ENCODE measurements around the gene DPF1. TPM values are rescaled to one million over a fixed set of nuclear protein-coding genes. Genes with fewer than 3 reads are reported as not detected.

The DPF1 gene
- total and polyA plus RNA-seq, 10 of the 15 experiments (the other 5 are each of a cell fraction or from before 2014, with no cell fraction given), result 0.11 to 4.3 (median 2.4) TPM

Small RNAs within 50 kb of the gene (small RNA-seq; reads per million reads assigned to genes)
- gene RN7SL663P, result not detected

Other genes starting within 250 kb of the DPF1 start
Only the 7 nearest of the 12 such genes appear.
- not detected in 2 replicates for gene PPP1R14A, start 32.2 kb upstream of the DPF1 start, total RNA-seq (2014; rRNA removed)
- gene PPP1R14A, start 32.2 kb upstream of the DPF1 start, total RNA-seq (2014; rRNA removed; fragmentation: Illumina TruSeq; extraction: Trizol), result not detected in 2 replicates
- not detected in 2 replicates for gene PPP1R14A, start 32.2 kb upstream of the DPF1 start, total RNA-seq (2021)
- not detected in 2 replicates for gene PPP1R14A, start 32.2 kb upstream of the DPF1 start, polyA plus RNA-seq (2011; rRNA removed)
- not detected in 2 replicates for gene PPP1R14A, start 32.2 kb upstream of the DPF1 start, polyA plus RNA-seq (2014; fragmentation: Illumina TruSeq; extraction: Trizol)
- gene PPP1R14A, start 32.2 kb upstream of the DPF1 start, polyA plus RNA-seq (2014; fragmentation: Nextera tagmentation; extraction: Ambion mirVana), result not detected
- gene PPP1R14A, start 32.2 kb upstream of the DPF1 start, polyA plus RNA-seq (2014; rRNA removed), result not detected in 2 replicates
- not detected for gene PPP1R14A, start 32.2 kb upstream of the DPF1 start, polyA plus RNA-seq (2016; fragmentation: Nextera tagmentation; extraction: Ambion mirVana)
- 17.8 and 27.0 TPM in 2 replicates for gene SPINT2, start 40.4 kb upstream of the DPF1 start, total RNA-seq (2014; rRNA removed)
- gene SPINT2, start 40.4 kb upstream of the DPF1 start, total RNA-seq (2014; rRNA removed; fragmentation: Illumina TruSeq; extraction: Trizol), result 17.3 and 17.5 TPM in 2 replicates
- gene SPINT2, start 40.4 kb upstream of the DPF1 start, total RNA-seq (2021), result 18.8 and 25.8 TPM in 2 replicates
- 0.15 and 0.27 TPM in 2 replicates for gene SPINT2, start 40.4 kb upstream of the DPF1 start, polyA plus RNA-seq (2011; rRNA removed)
- gene SPINT2, start 40.4 kb upstream of the DPF1 start, polyA plus RNA-seq (2014; fragmentation: Illumina TruSeq; extraction: Trizol), result 6.9 and 14.1 TPM in 2 replicates
- 10 to 100 TPM in 1 of 2 experiments, 1 to 10 TPM in 1; 6.5 to 10.2 TPM for gene SPINT2, start 40.4 kb upstream of the DPF1 start, polyA plus RNA-seq (2014; fragmentation: Nextera tagmentation; extraction: Ambion mirVana)
- 19.8 and 22.6 TPM in 2 replicates for gene SPINT2, start 40.4 kb upstream of the DPF1 start, polyA plus RNA-seq (2014; rRNA removed)
- gene SPINT2, start 40.4 kb upstream of the DPF1 start, polyA plus RNA-seq (2016; fragmentation: Nextera tagmentation; extraction: Ambion mirVana), result 10 to 100 TPM; 22.2 to 26.5 TPM
- 0.45 TPM in 1 of 2 replicates, not detected in the other for gene C19orf33, start 80.0 kb upstream of the DPF1 start, total RNA-seq (2014; rRNA removed)
- not detected in 2 replicates for gene C19orf33, start 80.0 kb upstream of the DPF1 start, total RNA-seq (2014; rRNA removed; fragmentation: Illumina TruSeq; extraction: Trizol)
- gene C19orf33, start 80.0 kb upstream of the DPF1 start, total RNA-seq (2021), result not detected in 2 replicates
- gene C19orf33, start 80.0 kb upstream of the DPF1 start, polyA plus RNA-seq (2011; rRNA removed), result not detected in 2 replicates
- not detected in 2 replicates for gene C19orf33, start 80.0 kb upstream of the DPF1 start, polyA plus RNA-seq (2014; fragmentation: Illumina TruSeq; extraction: Trizol)
- gene C19orf33, start 80.0 kb upstream of the DPF1 start, polyA plus RNA-seq (2014; fragmentation: Nextera tagmentation; extraction: Ambion mirVana), result not detected
- 0.57 TPM in 1 of 2 replicates, not detected in the other for gene C19orf33, start 80.0 kb upstream of the DPF1 start, polyA plus RNA-seq (2014; rRNA removed)
- gene C19orf33, start 80.0 kb upstream of the DPF1 start, polyA plus RNA-seq (2016; fragmentation: Nextera tagmentation; extraction: Ambion mirVana), result under 1 TPM in 1 of 2 experiments, not detected in 1; 0.28 TPM
- 66.5 and 68.0 TPM in 2 replicates for gene YIF1B, start 91.7 kb upstream of the DPF1 start, total RNA-seq (2014; rRNA removed)
- gene YIF1B, start 91.7 kb upstream of the DPF1 start, total RNA-seq (2014; rRNA removed; fragmentation: Illumina TruSeq; extraction: Trizol), result 28.1 and 30.4 TPM in 2 replicates
- 51.8 and 53.3 TPM in 2 replicates for gene YIF1B, start 91.7 kb upstream of the DPF1 start, total RNA-seq (2021)
- gene YIF1B, start 91.7 kb upstream of the DPF1 start, polyA plus RNA-seq (2011; rRNA removed), result 21.8 and 55.2 TPM in 2 replicates
- gene YIF1B, start 91.7 kb upstream of the DPF1 start, polyA plus RNA-seq (2014; fragmentation: Illumina TruSeq; extraction: Trizol), result 9.1 and 36.2 TPM in 2 replicates
- 10 to 100 TPM in 1 of 2 experiments, 1 to 10 TPM in 1; 1.3 to 11.6 TPM for gene YIF1B, start 91.7 kb upstream of the DPF1 start, polyA plus RNA-seq (2014; fragmentation: Nextera tagmentation; extraction: Ambion mirVana)
- gene YIF1B, start 91.7 kb upstream of the DPF1 start, polyA plus RNA-seq (2014; rRNA removed), result 101 and 111 TPM in 2 replicates
- 100 to 1,000 TPM in 1 of 2 experiments, 10 to 100 TPM in 1; 95.4 to 106 TPM for gene YIF1B, start 91.7 kb upstream of the DPF1 start, polyA plus RNA-seq (2016; fragmentation: Nextera tagmentation; extraction: Ambion mirVana)
- 1.1 and 1.2 TPM in 2 replicates for gene KCNK6, start 95.6 kb upstream of the DPF1 start, total RNA-seq (2014; rRNA removed)
- gene KCNK6, start 95.6 kb upstream of the DPF1 start, total RNA-seq (2014; rRNA removed; fragmentation: Illumina TruSeq; extraction: Trizol), result 0.74 and 1.1 TPM in 2 replicates
- 0.98 and 1.1 TPM in 2 replicates for gene KCNK6, start 95.6 kb upstream of the DPF1 start, total RNA-seq (2021)
- 0.04 TPM in 2 replicates for gene KCNK6, start 95.6 kb upstream of the DPF1 start, polyA plus RNA-seq (2011; rRNA removed)
- 0.98 and 1.4 TPM in 2 replicates for gene KCNK6, start 95.6 kb upstream of the DPF1 start, polyA plus RNA-seq (2014; fragmentation: Illumina TruSeq; extraction: Trizol)
- gene KCNK6, start 95.6 kb upstream of the DPF1 start, polyA plus RNA-seq (2014; fragmentation: Nextera tagmentation; extraction: Ambion mirVana), result under 1 TPM; 0.47 to 0.57 TPM
- 1.4 TPM in 2 replicates for gene KCNK6, start 95.6 kb upstream of the DPF1 start, polyA plus RNA-seq (2014; rRNA removed)
- gene KCNK6, start 95.6 kb upstream of the DPF1 start, polyA plus RNA-seq (2016; fragmentation: Nextera tagmentation; extraction: Ambion mirVana), result 1 to 10 TPM in 1 of 2 experiments, under 1 TPM in 1; 0.91 to 1.3 TPM
- gene CATSPERG, start 111.6 kb upstream of the DPF1 start, total RNA-seq (2014; rRNA removed), result 0.56 and 0.65 TPM in 2 replicates
- 0.76 and 1.2 TPM in 2 replicates for gene CATSPERG, start 111.6 kb upstream of the DPF1 start, total RNA-seq (2014; rRNA removed; fragmentation: Illumina TruSeq; extraction: Trizol)
- gene CATSPERG, start 111.6 kb upstream of the DPF1 start, total RNA-seq (2021), result 1.2 and 1.7 TPM in 2 replicates
- gene CATSPERG, start 111.6 kb upstream of the DPF1 start, polyA plus RNA-seq (2011; rRNA removed), result 0.61 and 1.1 TPM in 2 replicates
- 0.15 and 0.98 TPM in 2 replicates for gene CATSPERG, start 111.6 kb upstream of the DPF1 start, polyA plus RNA-seq (2014; fragmentation: Illumina TruSeq; extraction: Trizol)
- under 1 TPM; 0.11 to 0.15 TPM for gene CATSPERG, start 111.6 kb upstream of the DPF1 start, polyA plus RNA-seq (2014; fragmentation: Nextera tagmentation; extraction: Ambion mirVana)
- 0.70 and 0.75 TPM in 2 replicates for gene CATSPERG, start 111.6 kb upstream of the DPF1 start, polyA plus RNA-seq (2014; rRNA removed)
- 1 to 10 TPM in 1 of 2 experiments, under 1 TPM in 1; 0.15 to 1.3 TPM for gene CATSPERG, start 111.6 kb upstream of the DPF1 start, polyA plus RNA-seq (2016; fragmentation: Nextera tagmentation; extraction: Ambion mirVana)
- gene PSMD8, start 150.3 kb upstream of the DPF1 start, total RNA-seq (2014; rRNA removed), result 294 and 336 TPM in 2 replicates
- gene PSMD8, start 150.3 kb upstream of the DPF1 start, total RNA-seq (2014; rRNA removed; fragmentation: Illumina TruSeq; extraction: Trizol), result 164 and 180 TPM in 2 replicates
- 180 and 189 TPM in 2 replicates for gene PSMD8, start 150.3 kb upstream of the DPF1 start, total RNA-seq (2021)
- 235 and 409 TPM in 2 replicates for gene PSMD8, start 150.3 kb upstream of the DPF1 start, polyA plus RNA-seq (2011; rRNA removed)
- gene PSMD8, start 150.3 kb upstream of the DPF1 start, polyA plus RNA-seq (2014; fragmentation: Illumina TruSeq; extraction: Trizol), result 184 and 210 TPM in 2 replicates
- gene PSMD8, start 150.3 kb upstream of the DPF1 start, polyA plus RNA-seq (2014; fragmentation: Nextera tagmentation; extraction: Ambion mirVana), result 10 to 100 TPM; 81.2 to 99.0 TPM
- 329 and 346 TPM in 2 replicates for gene PSMD8, start 150.3 kb upstream of the DPF1 start, polyA plus RNA-seq (2014; rRNA removed)
- gene PSMD8, start 150.3 kb upstream of the DPF1 start, polyA plus RNA-seq (2016; fragmentation: Nextera tagmentation; extraction: Ambion mirVana), result 100 to 1,000 TPM; 327 to 341 TPM